Measurements from ENCODE around the gene EPO. TPM values are rescaled to one million over a fixed set of nuclear protein-coding genes. Genes with fewer than 3 reads are reported as not detected.

EPO gene
- polyA plus RNA-seq, 1 donor (not counting 4 experiments of a cell fraction or from before 2014, with no cell fraction given) = 0.35 TPM

DNA sequence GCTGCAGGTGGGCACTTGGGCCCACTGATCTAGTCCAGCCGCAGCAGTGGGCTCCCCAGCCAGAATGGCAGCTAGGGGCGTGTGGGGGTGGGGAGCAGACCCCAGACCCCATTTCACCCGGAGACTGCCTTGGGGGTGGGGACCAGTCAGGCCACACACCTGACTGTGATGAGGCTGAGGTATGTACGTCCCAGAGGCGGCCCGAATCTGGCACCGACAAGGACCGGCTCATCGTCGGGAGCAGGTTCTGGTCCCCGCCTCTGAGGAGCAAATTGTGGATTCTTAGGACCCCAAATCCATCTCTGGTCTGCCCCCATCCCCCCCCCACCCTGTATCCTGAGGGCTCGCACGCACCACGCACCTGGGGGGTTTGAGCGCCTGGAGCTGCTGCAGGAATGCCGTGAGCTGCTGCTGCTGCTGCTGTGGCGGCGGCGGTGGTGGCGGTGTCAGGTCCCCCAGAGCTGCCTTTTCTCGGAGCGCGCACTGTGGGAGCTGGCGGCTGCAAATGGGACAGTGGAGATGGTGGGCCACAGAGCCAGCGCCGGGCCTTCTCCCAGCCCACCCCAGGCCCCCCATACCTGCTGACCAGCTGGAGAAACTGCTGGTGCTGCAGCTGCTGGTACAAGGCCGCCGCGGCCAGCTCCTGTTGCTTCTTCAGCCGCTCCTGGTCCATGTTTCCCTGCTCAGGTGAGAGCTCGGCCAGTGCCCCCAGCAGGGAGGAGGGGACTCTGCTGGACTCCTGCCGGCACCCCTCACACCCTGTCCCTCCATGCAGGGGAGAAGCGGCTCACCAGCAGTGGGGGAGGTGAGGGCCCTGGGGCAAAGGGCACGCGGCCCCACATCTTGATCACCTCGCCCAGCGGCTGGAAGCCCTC is 36.4 kb upstream of the EPO start:
- Histone ChIP-seq H3K36me3 (ENCODE audit: control insufficient read depth in 2 of 2, extremely low read depth in 1 of 2, insufficient read depth in 2 of 2, low read length in 2 of 2) (peaks cover 23 to 26% of the 10 kb centered on the region in 2 experiments), H3K9ac (ENCODE audit: control insufficient read depth, extremely low read depth, insufficient read depth, low read length) (no peak overlapping the region), H3K9me1 (ENCODE audit: control insufficient read depth, extremely low read depth, insufficient read depth, low read length) (no peaks in the 10 kb centered on the region), H4K20me1 (ENCODE audit: control insufficient read depth, extremely low read depth, insufficient read depth, low read length) (peaks cover 3% of the 10 kb centered on the region), H3K4me2 (ENCODE audit: control insufficient read depth, extremely low read depth, insufficient read depth, low read depth, low read length) (no peak overlapping the region), H3K27me3 (ENCODE audit: control insufficient read depth, extremely low read depth, insufficient read depth, low read length) (no peaks in the 10 kb centered on the region), H3K4me3 (ENCODE audit: control insufficient read depth in 2 of 3, extremely low read depth in 1 of 3, insufficient read depth in 2 of 3, low read depth in 1 of 3, low read length in 3 of 3) (no peak overlapping the region), H3K9me3 (ENCODE audit: control insufficient read depth, low read depth, low read length) (no peaks in the 10 kb centered on the region), H3K4me1 (ENCODE audit: control insufficient read depth, extremely low read depth, insufficient read depth, low read length) (peaks cover 6% of the 10 kb centered on the region), H3K79me2 (ENCODE audit: control insufficient read depth, insufficient read depth, low read length) (peaks cover 6% of the 10 kb centered on the region), H3K27ac (ENCODE audit: control insufficient read depth, insufficient read depth, low read length) (no peak overlapping the region), H2AFZ (ENCODE audit: control insufficient read depth, low read length) (no peak overlapping the region)
- TF ChIP-seq EZH2 (IDR thresholded peaks at IDR 0.05; ENCODE audit: low read length) = no peak
- TF ChIP-seq, protein P1, sequence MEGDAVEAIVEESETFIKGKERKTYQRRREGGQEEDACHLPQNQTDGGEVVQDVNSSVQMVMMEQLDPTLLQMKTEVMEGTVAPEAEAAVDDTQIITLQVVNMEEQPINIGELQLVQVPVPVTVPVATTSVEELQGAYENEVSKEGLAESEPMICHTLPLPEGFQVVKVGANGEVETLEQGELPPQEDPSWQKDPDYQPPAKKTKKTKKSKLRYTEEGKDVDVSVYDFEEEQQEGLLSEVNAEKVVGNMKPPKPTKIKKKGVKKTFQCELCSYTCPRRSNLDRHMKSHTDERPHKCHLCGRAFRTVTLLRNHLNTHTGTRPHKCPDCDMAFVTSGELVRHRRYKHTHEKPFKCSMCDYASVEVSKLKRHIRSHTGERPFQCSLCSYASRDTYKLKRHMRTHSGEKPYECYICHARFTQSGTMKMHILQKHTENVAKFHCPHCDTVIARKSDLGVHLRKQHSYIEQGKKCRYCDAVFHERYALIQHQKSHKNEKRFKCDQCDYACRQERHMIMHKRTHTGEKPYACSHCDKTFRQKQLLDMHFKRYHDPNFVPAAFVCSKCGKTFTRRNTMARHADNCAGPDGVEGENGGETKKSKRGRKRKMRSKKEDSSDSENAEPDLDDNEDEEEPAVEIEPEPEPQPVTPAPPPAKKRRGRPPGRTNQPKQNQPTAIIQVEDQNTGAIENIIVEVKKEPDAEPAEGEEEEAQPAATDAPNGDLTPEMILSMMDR (optimal IDR thresholded peaks at IDR 0.05 in 1 of 3, IDR thresholded peaks at IDR 0.05 in 1 of 3, conservative IDR thresholded peaks at IDR 0.05 in 1 of 3; ENCODE audit: extremely low read depth in 1 of 3, insufficient read depth in 2 of 3, low read length in 3 of 3) = no peak
- FAIRE-seq (no peak), DNase-seq (ENCODE audit: low read depth, low spot score) (no peak)
- dilution Hi-C loops (cut with MboI; ENCODE audit: extremely low pct_ligation_motif_present, low sequenced_read_pairs) = no loop called here

DNA sequence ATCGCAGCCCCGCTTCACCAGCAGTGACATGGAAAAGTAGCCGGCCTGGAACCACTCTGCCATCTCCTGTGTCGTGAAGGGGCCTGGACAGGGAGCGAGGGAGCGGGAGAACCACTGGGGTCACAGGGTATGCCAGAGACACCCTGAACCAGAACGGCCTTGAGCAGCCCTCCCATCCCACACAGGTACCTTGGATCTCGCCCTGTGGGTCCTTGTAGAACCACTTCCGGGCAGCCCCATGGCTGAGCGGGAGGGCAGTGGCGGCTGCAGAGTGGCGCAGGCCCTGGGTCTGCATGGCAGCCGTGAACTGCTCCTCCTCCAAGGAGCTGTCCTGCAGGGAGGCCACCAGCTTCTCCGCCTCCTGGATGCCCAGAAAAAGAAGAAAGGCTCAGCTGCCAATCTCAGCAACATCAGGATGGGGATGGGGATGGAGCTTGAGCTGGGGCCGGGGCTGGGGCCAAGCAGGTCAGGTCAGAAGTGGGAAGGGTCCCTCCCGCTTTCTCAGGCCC is 35.7 kb upstream of the EPO start:
- dilution Hi-C loops (cut with MboI; ENCODE audit: extremely low pct_ligation_motif_present, low sequenced_read_pairs) = no loop called here
- FAIRE-seq (no peak), DNase-seq (ENCODE audit: low read depth, low spot score) (no peak)
- TF ChIP-seq, protein P1 (optimal IDR thresholded peaks at IDR 0.05 in 1 of 3, IDR thresholded peaks at IDR 0.05 in 1 of 3, conservative IDR thresholded peaks at IDR 0.05 in 1 of 3; ENCODE audit: extremely low read depth in 1 of 3, insufficient read depth in 2 of 3, low read length in 3 of 3) = no peak
- TF ChIP-seq EZH2 (IDR thresholded peaks at IDR 0.05; ENCODE audit: low read length) = no peak
- Histone ChIP-seq H4K20me1 (ENCODE audit: control insufficient read depth, extremely low read depth, insufficient read depth, low read length) (peaks cover 1% of the 10 kb centered on the region), H3K79me2 (ENCODE audit: control insufficient read depth, insufficient read depth, low read length) (peaks cover 13% of the 10 kb centered on the region), H3K27ac (ENCODE audit: control insufficient read depth, insufficient read depth, low read length) (no peak overlapping the region), H3K27me3 (ENCODE audit: control insufficient read depth, extremely low read depth, insufficient read depth, low read length) (no peaks in the 10 kb centered on the region), H3K4me3 (ENCODE audit: control insufficient read depth in 2 of 3, extremely low read depth in 1 of 3, insufficient read depth in 2 of 3, low read depth in 1 of 3, low read length in 3 of 3) (no peak overlapping the region), H3K4me2 (ENCODE audit: control insufficient read depth, extremely low read depth, insufficient read depth, low read depth, low read length) (no peak overlapping the region), H2AFZ (ENCODE audit: control insufficient read depth, low read length) (no peak overlapping the region), H3K36me3 (ENCODE audit: control insufficient read depth in 2 of 2, extremely low read depth in 1 of 2, insufficient read depth in 2 of 2, low read length in 2 of 2) (peaks cover 23% of the 10 kb centered on the region in 2 experiments), H3K9ac (ENCODE audit: control insufficient read depth, extremely low read depth, insufficient read depth, low read length) (no peak overlapping the region), H3K9me3 (ENCODE audit: control insufficient read depth, low read depth, low read length) (no peaks in the 10 kb centered on the region), H3K9me1 (ENCODE audit: control insufficient read depth, extremely low read depth, insufficient read depth, low read length) (no peaks in the 10 kb centered on the region), H3K4me1 (ENCODE audit: control insufficient read depth, extremely low read depth, insufficient read depth, low read length) (peaks cover 5% of the 10 kb centered on the region)
